ENCODE measurements around the gene FAM186B. TPM values are rescaled to one million over a fixed set of nuclear protein-coding genes. Genes with fewer than 3 reads are reported as not detected.

The FAM186B gene
- total and polyA plus RNA-seq, 7 experiments from 2014 or later, result 0.13 to 1.1 (median 0.31) TPM

DNA sequence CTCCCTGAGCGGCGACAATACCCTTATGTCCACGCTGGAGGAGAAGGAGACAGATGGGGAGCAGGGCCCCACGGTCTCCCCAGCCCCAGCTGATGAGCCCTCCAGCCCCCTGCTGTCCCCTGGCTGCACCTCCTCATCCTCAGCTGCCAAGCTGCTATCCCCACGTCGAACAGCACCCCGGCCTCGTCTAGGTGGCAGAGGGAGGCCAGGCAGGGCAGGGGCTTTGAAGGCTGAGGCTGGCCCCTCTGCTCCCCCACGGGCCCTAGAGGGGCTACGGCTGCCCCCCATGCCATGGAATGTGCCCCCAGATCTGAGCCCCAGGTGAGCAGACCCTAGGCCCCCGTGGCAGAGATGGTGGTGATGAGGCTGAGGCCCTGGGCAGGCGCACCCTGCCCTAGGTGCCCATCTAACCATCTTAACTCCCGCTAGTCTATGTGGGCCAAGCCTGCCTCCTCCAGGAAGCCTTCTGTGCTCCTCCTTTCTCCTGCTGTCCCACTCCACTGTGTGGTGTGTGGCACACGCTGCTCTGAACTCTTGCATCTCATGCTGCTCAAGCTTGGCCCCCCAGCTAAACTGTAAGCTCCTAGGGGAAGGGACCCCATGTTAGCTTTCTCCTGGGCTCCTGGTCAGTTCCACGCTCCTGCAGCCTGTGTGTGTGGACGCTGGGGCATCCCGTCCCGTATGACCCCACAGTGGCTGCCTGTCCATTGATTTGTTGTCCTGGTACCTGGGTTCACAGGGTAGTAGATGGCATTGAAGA is 49.6 kb downstream of the FAM186B start:
- CTCF ChIA-PET, result interaction anchor here (1.0 kb wide), 1 partner anchor 25 kb away, joined by 3 read pairs; no protein-coding TSS in a partner anchor
- H3K27ac Mint-ChIP-seq, result no peak overlapping the region
- POLR2A ChIA-PET, result no interaction called here

GRCh38 chr12:49554266-49554665 is 51.2 kb downstream of the FAM186B start:
- intact Hi-C loops (cut with micrococcal nuclease), result loop anchor here in 1 of 2 donors (5.0 kb wide), 1 partner anchor 88 kb away; no protein-coding TSS in a partner anchor
- ChIA-PET CTCF (interaction anchor here (0.7 to 2.7 kb wide), 9 partner anchors 17 to 257 kb away, joined by 3 to 13 read pairs (median 6); no protein-coding TSS in a partner anchor), POLR2A (interaction anchor here (0.8 to 1.8 kb wide), 5 partner anchors 8 to 196 kb away, joined by 3 to 8 read pairs (median 3); partner anchors contain the start of gene PRPF40B)
- no peaks in the 10 kb centered on the region for H3K9me3 Mint-ChIP-seq
- no peak for DNase-seq
- Histone ChIP-seq H3K4me3 (ENCODE audit: low read length) (no peak overlapping the region), H3K9me3 (ENCODE audit: control insufficient read depth in 2 of 3, low read length in 3 of 3) (no peaks in the 10 kb centered on the region), H3K27me3 (ENCODE audit: control insufficient read depth in 2 of 2, insufficient read depth in 2 of 2, low read length in 2 of 2) (no peaks in the 10 kb centered on the region), H3K4me1 (ENCODE audit: control insufficient read depth in 2 of 2, insufficient read depth in 2 of 2, low read length in 2 of 2) (peaks cover 0 to 4% of the 10 kb centered on the region in 2 donors), H3K36me3 (ENCODE audit: control insufficient read depth in 2 of 3, insufficient read depth in 3 of 3, low read length in 3 of 3) (peaks cover 0 to 37% (median 5%) of the 10 kb centered on the region in 3 experiments), H3K27ac (ENCODE audit: low read depth, low read length) (no peak overlapping the region)
- no peak overlapping the region for H3K27ac Mint-ChIP-seq
- no peak for ATAC-seq
- H3K4me3 Mint-ChIP-seq, result no peak overlapping the region
- peaks cover 0 to 17% (median 0%) of the 10 kb centered on the region in 5 donors for H3K27me3 Mint-ChIP-seq
- peaks cover 0 to 9% (median 3%) of the 10 kb centered on the region in 5 donors for H3K36me3 Mint-ChIP-seq
- H3K4me1 Mint-ChIP-seq, result peaks cover 5 to 22% (median 6%) of the 10 kb centered on the region in 7 donors

More for the DNA sequence above, 49.6 kb downstream of the FAM186B start:
- Histone ChIP-seq H3K4me3 (ENCODE audit: low read length) (no peak overlapping the region), H3K27ac (ENCODE audit: low read depth, low read length) (no peak overlapping the region), H3K36me3 (ENCODE audit: control insufficient read depth in 2 of 3, insufficient read depth in 3 of 3, low read length in 3 of 3) (peaks cover 5 to 53% (median 13%) of the 10 kb centered on the region in 3 experiments), H3K9me3 (ENCODE audit: control insufficient read depth in 2 of 3, low read length in 3 of 3) (no peaks in the 10 kb centered on the region), H3K27me3 (ENCODE audit: control insufficient read depth in 2 of 2, insufficient read depth in 2 of 2, low read length in 2 of 2) (no peaks in the 10 kb centered on the region), H3K4me1 (ENCODE audit: control insufficient read depth in 2 of 2, insufficient read depth in 2 of 2, low read length in 2 of 2) (no peaks in the 10 kb centered on the region)
- intact Hi-C loops (cut with micrococcal nuclease), result no loop called here
- Mint-ChIP-seq H3K27me3 (peaks cover 0 to 8% (median 0%) of the 10 kb centered on the region in 5 donors), H3K36me3 (peaks cover 3 to 13% (median 4%) of the 10 kb centered on the region in 5 donors), H3K4me1 (peaks cover 2 to 22% (median 6%) of the 10 kb centered on the region in 7 donors), H3K9me3 (no peaks in the 10 kb centered on the region), H3K4me3 (no peak overlapping the region)
- ATAC-seq (no peak), DNase-seq (no peak)

DNA sequence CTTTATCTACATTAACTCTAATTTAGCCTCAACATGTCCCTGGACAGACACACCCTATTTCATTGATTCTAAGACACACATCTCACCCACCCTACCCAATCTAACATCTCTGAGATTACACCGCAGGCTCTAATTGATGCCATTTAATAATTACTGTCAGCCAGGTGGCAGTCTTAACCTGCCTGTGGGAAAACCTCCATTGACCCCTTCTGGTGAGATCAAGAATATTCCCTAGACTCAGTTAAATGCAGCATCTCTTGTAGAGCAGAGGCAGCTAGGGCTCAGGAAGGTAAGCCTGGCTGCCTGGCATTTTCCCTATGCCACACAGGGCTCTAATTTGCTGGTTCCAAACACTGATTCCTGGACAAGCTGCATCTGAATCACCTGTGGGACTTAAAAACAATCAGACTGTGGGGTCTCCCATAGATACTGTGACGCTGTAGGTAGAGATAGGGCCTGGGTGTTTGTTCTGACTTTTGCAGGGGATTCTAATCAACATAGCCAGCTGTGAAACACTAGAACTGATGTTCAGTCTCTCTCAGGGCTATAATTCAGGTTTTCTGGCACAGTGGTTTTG is 51.8 kb downstream of the FAM186B start:
- intact Hi-C loops (cut with micrococcal nuclease), result loop anchor here (1.0 to 5.0 kb wide), 9 partner anchors 12 to 195 kb away; partner anchors contain the start of genes FMNL3 (in 1 of the 2), MCRS1 (in 1 of the 2) and PRPF40B (in 1 of the 2)
- H3K36me3 Mint-ChIP-seq, result peaks cover 0 to 3% (median 0%) of the 10 kb centered on the region in 5 donors
- no peaks in the 10 kb centered on the region for H3K27me3 ChIP-seq (ENCODE audit: control insufficient read depth in 2 of 2, insufficient read depth in 2 of 2, low read length in 2 of 2)
- ATAC-seq (peak; percentile 68), DNase-seq (peak in 6 of 9 donors; percentile 33 to 61 (median 48))
- H3K9me3 ChIP-seq (ENCODE audit: control insufficient read depth in 2 of 3, low read length in 3 of 3), result no peaks in the 10 kb centered on the region
- no peaks in the 10 kb centered on the region for H3K9me3 Mint-ChIP-seq
- H3K36me3 ChIP-seq (ENCODE audit: control insufficient read depth in 2 of 3, insufficient read depth in 3 of 3, low read length in 3 of 3), result peaks cover 0 to 31% (median 3%) of the 10 kb centered on the region in 3 experiments
- H3K27me3 Mint-ChIP-seq, result peaks cover 0 to 20% (median 0%) of the 10 kb centered on the region in 5 donors
- H3K27ac ChIP-seq (ENCODE audit: low read depth, low read length), result no peak overlapping the region
- CTCF ChIA-PET, result interaction anchor here (0.7 to 2.7 kb wide), 10 partner anchors 14 to 256 kb away, joined by 3 to 13 read pairs (median 6); partner anchors contain the start of gene KCNH3
- no peak overlapping the region for H3K4me3 ChIP-seq (ENCODE audit: low read length)
- H3K4me1 ChIP-seq (ENCODE audit: control insufficient read depth in 2 of 2, insufficient read depth in 2 of 2, low read length in 2 of 2), result peaks cover 0 to 6% of the 10 kb centered on the region in 2 donors
- H3K4me3 Mint-ChIP-seq, result no peak overlapping the region
- peak overlapping the region in 2 of 9 donors; percentile 9 to 24 for H3K27ac Mint-ChIP-seq
- peaks cover 5 to 22% (median 8%) of the 10 kb centered on the region in 7 donors for H3K4me1 Mint-ChIP-seq
- POLR2A ChIA-PET, result interaction anchor here (0.8 to 1.8 kb wide), 5 partner anchors 9 to 195 kb away, joined by 3 to 8 read pairs (median 3); partner anchors contain the start of gene PRPF40B

GRCh38 chr12:49552899-49553298 is 52.5 kb downstream of the FAM186B start:
- Histone ChIP-seq H3K27me3 (ENCODE audit: control insufficient read depth in 2 of 2, insufficient read depth in 2 of 2, low read length in 2 of 2) (no peaks in the 10 kb centered on the region), H3K4me3 (ENCODE audit: low read length) (no peak overlapping the region), H3K9me3 (ENCODE audit: control insufficient read depth in 2 of 3, low read length in 3 of 3) (no peaks in the 10 kb centered on the region), H3K4me1 (ENCODE audit: control insufficient read depth in 2 of 2, insufficient read depth in 2 of 2, low read length in 2 of 2) (peaks cover 0 to 11% of the 10 kb centered on the region in 2 donors), H3K27ac (ENCODE audit: low read depth, low read length) (no peak overlapping the region), H3K36me3 (ENCODE audit: control insufficient read depth in 2 of 3, insufficient read depth in 3 of 3, low read length in 3 of 3) (peaks cover 0 to 25% (median 0%) of the 10 kb centered on the region in 3 experiments)
- no peak for ATAC-seq
- Mint-ChIP-seq H3K36me3 (peaks cover 0 to 3% (median 0%) of the 10 kb centered on the region in 5 donors), H3K4me1 (peaks cover 6 to 22% (median 12%) of the 10 kb centered on the region in 7 donors), H3K4me3 (no peak overlapping the region), H3K9me3 (no peaks in the 10 kb centered on the region), H3K27me3 (peaks cover 0 to 27% (median 5%) of the 10 kb centered on the region in 5 donors), H3K27ac (peak overlapping the region in 3 of 9 donors; percentile 9 to 22 (median 20))
- ChIA-PET CTCF (interaction anchor here (0.7 to 2.7 kb wide), 9 partner anchors 13 to 387 kb away, joined by 3 to 13 read pairs (median 7); partner anchors contain the start of gene KCNH3), POLR2A (interaction anchor here (1.5 to 1.8 kb wide), 2 partner anchors 10 to 14 kb away, joined by 7 to 8 read pairs; no protein-coding TSS in a partner anchor)
- DNase-seq, result no peak
- intact Hi-C loops (cut with micrococcal nuclease), result loop anchor here (1.0 to 5.0 kb wide), 9 partner anchors 12 to 195 kb away; partner anchors contain the start of genes FMNL3 (in 1 of the 2), MCRS1 (in 1 of the 2) and PRPF40B (in 1 of the 2)

GRCh38 chr12:49552425-49552824 is 53.0 kb downstream of the FAM186B start:
- POLR2A ChIA-PET, result interaction anchor here (1.8 kb wide), 1 partner anchor 15 kb away, joined by 7 read pairs; no protein-coding TSS in a partner anchor
- CTCF ChIA-PET, result interaction anchor here (0.7 to 2.7 kb wide), 7 partner anchors 13 to 388 kb away, joined by 3 to 13 read pairs (median 7); partner anchors contain the start of gene KCNH3
- intact Hi-C loops (cut with micrococcal nuclease), result loop anchor here in 1 of 2 donors (5.0 kb wide), 1 partner anchor 90 kb away; no protein-coding TSS in a partner anchor

More at GRCh38 chr12:49552425-49552824, 53.0 kb downstream of the FAM186B start:
- Mint-ChIP-seq H3K9me3 (no peaks in the 10 kb centered on the region), H3K4me3 (no peak overlapping the region), H3K36me3 (peaks cover 0 to 3% (median 0%) of the 10 kb centered on the region in 5 donors), H3K27ac (peak overlapping the region in 4 of 9 donors; percentile 4 to 52 (median 21)), H3K27me3 (peaks cover 0 to 29% (median 5%) of the 10 kb centered on the region in 5 donors), H3K4me1 (peaks cover 6 to 22% (median 14%) of the 10 kb centered on the region in 7 donors)
- Histone ChIP-seq H3K27me3 (ENCODE audit: control insufficient read depth in 2 of 2, insufficient read depth in 2 of 2, low read length in 2 of 2) (no peaks in the 10 kb centered on the region), H3K27ac (ENCODE audit: low read depth, low read length) (no peak overlapping the region), H3K4me1 (ENCODE audit: control insufficient read depth in 2 of 2, insufficient read depth in 2 of 2, low read length in 2 of 2) (peaks cover 0 to 11% of the 10 kb centered on the region in 2 donors), H3K36me3 (ENCODE audit: control insufficient read depth in 2 of 3, insufficient read depth in 3 of 3, low read length in 3 of 3) (peaks cover 0 to 20% (median 0%) of the 10 kb centered on the region in 3 experiments), H3K9me3 (ENCODE audit: control insufficient read depth in 2 of 3, low read length in 3 of 3) (no peaks in the 10 kb centered on the region), H3K4me3 (ENCODE audit: low read length) (no peak overlapping the region)
- ATAC-seq (no peak), DNase-seq (no peak)

All from naive thymus-derived CD4-positive, alpha-beta T cell (primary cell).